SK-N-SH treated with all-trans-retinoic acid at 6 μM for 48 hours (cell line): ENCODE measurements around the gene LPGAT1.
"Not testable (repeated sequence)": the region's sequence is repeated elsewhere in the genome, so short reads cannot be mapped to it uniquely, and the experiment has no call there.

Experiments used
- ARNTL ChIP-seq: fragments of 450-650 bp; formaldehyde crosslinking; IDR thresholded peaks from 2 replicates; pipeline ENCODE4 v1.5.0; 2020; ENCODE audit warnings: low read depth, mild to moderate bottlenecking, moderate library complexity, borderline replicate concordance
- BACH2 ChIP-seq: fragments of 250-450 bp; sonication (Bioruptor Pico); IDR thresholded peaks from 2 replicates; pipeline ENCODE4 v1.9.0; 2021; ENCODE audit warnings: mild to moderate bottlenecking, borderline replicate concordance
- CSDC2 ChIP-seq: fragments of 250-450 bp; sonication (Bioruptor Pico); IDR thresholded peaks from 2 replicates; pipeline ENCODE4 v1.5.0; 2020; ENCODE audit warnings: mild to moderate bottlenecking, moderate library complexity
- ISL1 ChIP-seq: fragments of 250-450 bp; sonication (Bioruptor Pico); IDR thresholded peaks from 2 replicates; pipeline ENCODE4 v2.1.2; 2022; ENCODE audit warnings: mild to moderate bottlenecking, moderate library complexity
- PATZ1 ChIP-seq: fragments of 250-450 bp; sonication (Bioruptor Pico); IDR thresholded peaks from 2 replicates; pipeline ENCODE4 v1.8.0; 2020; ENCODE audit warnings: mild to moderate bottlenecking, moderate library complexity, borderline replicate concordance
- TCF4 ChIP-seq: fragments of 250-450 bp; sonication (Bioruptor Pico); IDR thresholded peaks from 2 replicates; pipeline ENCODE4 v1.8.0; 2021; ENCODE audit warnings: mild to moderate bottlenecking, moderate library complexity, borderline replicate concordance
- TOX ChIP-seq: fragments of 250-450 bp; sonication (Bioruptor Pico); IDR thresholded peaks from 2 replicates; pipeline ENCODE4 v1.8.0; 2021; ENCODE audit warnings: mild to moderate bottlenecking, moderate library complexity, borderline replicate concordance
- ZC3H10 ChIP-seq: fragments of 250-450 bp; sonication (Bioruptor Pico); IDR thresholded peaks from 2 replicates; pipeline ENCODE4 v1.5.1; 2021; ENCODE audit warnings: mild to moderate bottlenecking, moderate library complexity
- ZFP3 ChIP-seq: fragments of 250-450 bp; sonication (Bioruptor Pico); IDR thresholded peaks from 2 replicates; pipeline ENCODE4 v1.5.0; 2020; ENCODE audit warnings: mild to moderate bottlenecking, moderate library complexity
- ZNF70 ChIP-seq: fragments of 450-650 bp; formaldehyde crosslinking; IDR thresholded peaks from 2 replicates; pipeline ENCODE4 v1.5.0; 2020; ENCODE audit warnings: mild to moderate bottlenecking, moderate library complexity

GRCh38 chr1:211873731-211874130, 43.2 kb upstream of the LPGAT1 start:
- TF ChIP-seq ZC3H10 (CRISPR knock-in tag); TCF4; ISL1 (CRISPR knock-in tag); PATZ1; ZFP3 (CRISPR knock-in tag); ARNTL (CRISPR knock-in tag); BACH2 (CRISPR knock-in tag); CSDC2 (CRISPR knock-in tag); TOX (CRISPR knock-in tag); ZNF70 (CRISPR knock-in tag): not testable (repeated sequence)
